HEK293 (cell line): ENCODE data around the gene CDH22.

Experiments
- CTCF ChIA-PET: fragments of 350-600 bp; formaldehyde crosslinking; extraction: SDS; loops from one replicate; lab custom pipeline; 2021; ENCODE audit warnings: antibody characterized with exemption; lab: Yijun Ruan, JAX
- POLR2A ChIA-PET: fragments of 300-600 bp; formaldehyde crosslinking; extraction: SDS; loops from one replicate; lab custom pipeline; 2020; ENCODE audit warnings: antibody characterized with exemption, inconsistent platforms; lab: Yijun Ruan, JAX
- H3K27ac ChIP-seq: fragments of 200-500 bp; sonication (Bioruptor generic); 2 replicates; pipeline ENCODE4 v1.5.1; 2014; ENCODE audit warnings: low read depth, low read length, control low read depth, inconsistent platforms; ENCODE audit errors: extremely low read depth
- H3K36me3 ChIP-seq, 2 experiments: fragments of 200-500 bp in 1 of 2; sonication (Bioruptor generic) in 1 of 2; 1 replicate in 1 of 2; 2 replicates in 1 of 2; pipeline ENCODE4 v1.5.1; 2014 to 2017; ENCODE audit warnings: inconsistent platforms in 2 of 2, low read length in 2 of 2; ENCODE audit not compliant: control insufficient read depth in 2 of 2, insufficient read depth in 1 of 2
- H3K4me1 ChIP-seq: fragments of 200-500 bp; sonication (Bioruptor generic); 2 replicates; pipeline ENCODE4 v1.5.1; 2014; ENCODE audit warnings: mild to moderate bottlenecking, low read length, inconsistent platforms; ENCODE audit not compliant: control insufficient read depth, insufficient read depth
- H3K4me3 ChIP-seq: 2 replicates; pipeline ENCODE4 v1.5.1; 2011; ENCODE audit warnings: low read depth, mild to moderate bottlenecking, control low read depth, low read length, moderate library complexity
- H3K9me3 ChIP-seq: fragments of 200-500 bp; sonication (Bioruptor generic); 2 replicates; pipeline ENCODE4 v1.5.1; 2014; ENCODE audit warnings: low read depth, low read length, inconsistent platforms; ENCODE audit not compliant: control insufficient read depth, insufficient read depth
- FEZF1 ChIP-seq: fragments of 450-650 bp; formaldehyde crosslinking; IDR thresholded peaks from 2 replicates; pipeline ENCODE4 v1.5.1; 2016; ENCODE audit warnings: missing biosample characterization, missing genetic modification characterization
- GFI1B ChIP-seq: fragments of 450-650 bp; formaldehyde crosslinking; IDR thresholded peaks from 2 replicates; pipeline ENCODE4 v1.5.1; 2016; ENCODE audit warnings: missing biosample characterization, missing genetic modification characterization
- GLI4 ChIP-seq: fragments of 450-650 bp; formaldehyde crosslinking; IDR thresholded peaks from 2 replicates; pipeline ENCODE4 v1.5.1; 2016; ENCODE audit warnings: missing biosample characterization, missing genetic modification characterization
- MYNN ChIP-seq: fragments of 450-650 bp; formaldehyde crosslinking; IDR thresholded peaks from 2 replicates; pipeline ENCODE4 v1.5.1; 2016; ENCODE audit warnings: missing biosample characterization, missing genetic modification characterization, borderline replicate concordance
- PRDM1 ChIP-seq: fragments of 450-650 bp; formaldehyde crosslinking; IDR thresholded peaks from 2 replicates; pipeline ENCODE4; 2016; ENCODE audit warnings: missing biosample characterization, missing genetic modification characterization
- SP2 ChIP-seq: fragments of 450-650 bp; formaldehyde crosslinking; IDR thresholded peaks from 2 replicates; pipeline ENCODE4 v1.5.1; 2016; ENCODE audit warnings: missing biosample characterization, missing genetic modification characterization
- WT1 ChIP-seq: fragments of 450-650 bp; formaldehyde crosslinking; IDR thresholded peaks from 2 replicates; pipeline ENCODE4 v1.5.1; 2016; ENCODE audit warnings: missing biosample characterization, missing genetic modification characterization
- ZBTB17 ChIP-seq: fragments of 450-650 bp; formaldehyde crosslinking; IDR thresholded peaks from 2 replicates; pipeline ENCODE4 v1.5.1; 2016; ENCODE audit warnings: missing biosample characterization, missing genetic modification characterization
- ZBTB8A ChIP-seq: fragments of 450-650 bp; formaldehyde crosslinking; IDR thresholded peaks from 2 replicates; pipeline ENCODE4 v1.5.1; 2016; ENCODE audit warnings: missing biosample characterization, missing genetic modification characterization
- ZIC2 ChIP-seq: fragments of 450-650 bp; formaldehyde crosslinking; IDR thresholded peaks from 2 replicates; pipeline ENCODE4 v1.5.1; 2016; ENCODE audit warnings: missing biosample characterization, missing genetic modification characterization
- ZNF133 ChIP-seq: fragments of 450-650 bp; formaldehyde crosslinking; IDR thresholded peaks from 2 replicates; pipeline ENCODE4 v1.5.1; 2016; ENCODE audit warnings: missing biosample characterization, missing genetic modification characterization
- ZNF19 ChIP-seq: fragments of 450-650 bp; formaldehyde crosslinking; IDR thresholded peaks from 2 replicates; pipeline ENCODE4; 2016; ENCODE audit warnings: missing biosample characterization, missing genetic modification characterization, low read depth
- ZNF248 ChIP-seq: fragments of 450-650 bp; formaldehyde crosslinking; IDR thresholded peaks from 2 replicates; pipeline ENCODE4 v1.5.1; 2017; ENCODE audit warnings: missing biosample characterization, missing genetic modification characterization
- ZNF266 ChIP-seq: fragments of 450-650 bp; formaldehyde crosslinking; IDR thresholded peaks from 2 replicates; pipeline ENCODE4 v1.5.1; 2016; ENCODE audit warnings: missing biosample characterization, missing genetic modification characterization, low read depth
- ZNF521 ChIP-seq: fragments of 450-650 bp; formaldehyde crosslinking; IDR thresholded peaks from 2 replicates; pipeline ENCODE4 v1.5.1; 2017; ENCODE audit warnings: missing biosample characterization, mild to moderate bottlenecking, missing genetic modification characterization
- ZNF837 ChIP-seq: fragments of 450-650 bp; formaldehyde crosslinking; IDR thresholded peaks from 2 replicates; pipeline ENCODE4 v1.5.1; 2016; ENCODE audit warnings: missing biosample characterization, missing genetic modification characterization
- TF ChIP-seq, protein P1 (sequence below): fragments of 450-650 bp; formaldehyde crosslinking; IDR thresholded peaks from 2 replicates; pipeline ENCODE4 v1.5.1; 2016; ENCODE audit warnings: missing biosample characterization, missing genetic modification characterization
- TF ChIP-seq, protein P2 (sequence below): fragments of 450-650 bp; formaldehyde crosslinking; IDR thresholded peaks from 2 replicates; pipeline ENCODE4 v1.5.1; 2016; ENCODE audit warnings: missing biosample characterization, missing genetic modification characterization
- TF ChIP-seq, protein P3 (sequence below): fragments of 450-650 bp; formaldehyde crosslinking; IDR thresholded peaks from 2 replicates; pipeline ENCODE4 v1.5.1; 2016; ENCODE audit warnings: missing biosample characterization, missing genetic modification characterization

Gene CDH22

DNA sequence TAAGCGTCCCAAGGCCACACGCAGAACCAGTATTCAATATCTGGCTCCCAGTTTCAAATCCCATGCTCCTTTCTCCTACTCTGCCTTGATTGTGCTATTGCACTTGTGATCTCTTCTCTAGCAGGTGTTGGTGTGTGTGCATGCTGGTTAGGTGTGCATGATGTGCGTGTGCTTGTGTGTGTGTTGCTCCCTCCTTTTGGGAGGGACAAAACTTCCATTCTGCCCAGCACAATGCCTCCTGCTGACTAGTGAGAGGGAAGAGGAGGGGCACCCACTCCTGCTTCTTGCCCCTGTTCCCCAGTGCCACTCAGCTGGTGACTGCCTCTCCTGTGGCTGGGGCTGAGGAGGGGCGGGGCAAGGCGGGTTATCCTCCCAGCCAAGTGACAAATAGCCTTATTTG lies 170.5 kb downstream of the CDH22 start (continued):
- TF ChIP-seq ZNF19 (tag by site-specific recombination) (no peak), ZNF837 (tag by site-specific recombination) (no peak), ZNF248 (tag by site-specific recombination) (no peak), SP2 (tag by site-specific recombination) (no peak), ZNF266 (tag by site-specific recombination) (no peak), MYNN (no peak), ZNF521 (tag by site-specific recombination) (no peak), FEZF1 (tag by site-specific recombination) (no peak), ZNF133 (tag by site-specific recombination) (peak; percentile 96), GFI1B (tag by site-specific recombination) (no peak), ZBTB8A (tag by site-specific recombination) (no peak), ZBTB17 (no peak), GLI4 (tag by site-specific recombination) (no peak)
- TF ChIP-seq, protein P1, sequence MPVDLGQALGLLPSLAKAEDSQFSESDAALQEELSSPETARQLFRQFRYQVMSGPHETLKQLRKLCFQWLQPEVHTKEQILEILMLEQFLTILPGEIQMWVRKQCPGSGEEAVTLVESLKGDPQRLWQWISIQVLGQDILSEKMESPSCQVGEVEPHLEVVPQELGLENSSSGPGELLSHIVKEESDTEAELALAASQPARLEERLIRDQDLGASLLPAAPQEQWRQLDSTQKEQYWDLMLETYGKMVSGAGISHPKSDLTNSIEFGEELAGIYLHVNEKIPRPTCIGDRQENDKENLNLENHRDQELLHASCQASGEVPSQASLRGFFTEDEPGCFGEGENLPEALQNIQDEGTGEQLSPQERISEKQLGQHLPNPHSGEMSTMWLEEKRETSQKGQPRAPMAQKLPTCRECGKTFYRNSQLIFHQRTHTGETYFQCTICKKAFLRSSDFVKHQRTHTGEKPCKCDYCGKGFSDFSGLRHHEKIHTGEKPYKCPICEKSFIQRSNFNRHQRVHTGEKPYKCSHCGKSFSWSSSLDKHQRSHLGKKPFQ = no peak

DNA sequence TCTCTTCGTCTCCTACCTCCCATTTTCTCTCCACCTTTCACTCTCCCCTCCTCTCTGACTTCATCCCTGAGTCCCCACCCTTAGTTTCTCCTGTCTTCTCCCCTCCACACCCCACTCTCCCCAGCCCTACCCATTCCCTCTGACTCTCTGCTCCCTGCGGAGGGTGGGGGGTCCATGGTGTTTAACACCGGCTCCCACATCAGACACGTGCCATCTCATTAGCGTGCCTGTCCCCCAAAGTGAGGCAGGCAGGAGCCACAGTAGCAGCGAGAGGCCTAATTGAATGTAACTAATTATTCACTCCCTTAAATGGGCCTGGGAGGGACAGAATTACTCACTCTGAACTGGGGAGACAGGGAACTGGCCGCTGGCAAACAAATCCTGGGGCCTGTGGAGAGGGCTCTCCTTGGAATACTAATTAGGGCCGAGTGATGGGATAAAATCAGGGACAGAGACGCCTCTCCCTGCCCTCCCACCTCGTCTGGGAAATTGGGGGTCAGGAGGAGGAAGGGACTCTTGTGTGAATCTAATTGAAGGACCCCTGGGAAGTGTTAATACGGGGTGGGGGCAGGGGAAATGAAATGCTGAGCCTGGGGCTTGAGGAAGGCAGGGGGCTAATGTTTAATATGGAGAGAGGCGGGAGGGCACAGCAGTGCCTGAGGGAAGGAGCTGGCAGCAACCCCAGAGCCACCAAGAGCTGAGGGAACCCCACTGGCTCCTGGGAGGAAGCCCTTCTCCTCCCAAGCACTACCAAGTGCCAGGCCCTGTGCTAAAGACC lies 172.3 kb downstream of the CDH22 start:
- CTCF ChIA-PET = interaction anchor here (0.6 to 2.1 kb wide), 2 partner anchors 8 to 213 kb away, joined by 3 to 14 read pairs; no protein-coding TSS in a partner anchor
- TF ChIP-seq, protein P2, sequence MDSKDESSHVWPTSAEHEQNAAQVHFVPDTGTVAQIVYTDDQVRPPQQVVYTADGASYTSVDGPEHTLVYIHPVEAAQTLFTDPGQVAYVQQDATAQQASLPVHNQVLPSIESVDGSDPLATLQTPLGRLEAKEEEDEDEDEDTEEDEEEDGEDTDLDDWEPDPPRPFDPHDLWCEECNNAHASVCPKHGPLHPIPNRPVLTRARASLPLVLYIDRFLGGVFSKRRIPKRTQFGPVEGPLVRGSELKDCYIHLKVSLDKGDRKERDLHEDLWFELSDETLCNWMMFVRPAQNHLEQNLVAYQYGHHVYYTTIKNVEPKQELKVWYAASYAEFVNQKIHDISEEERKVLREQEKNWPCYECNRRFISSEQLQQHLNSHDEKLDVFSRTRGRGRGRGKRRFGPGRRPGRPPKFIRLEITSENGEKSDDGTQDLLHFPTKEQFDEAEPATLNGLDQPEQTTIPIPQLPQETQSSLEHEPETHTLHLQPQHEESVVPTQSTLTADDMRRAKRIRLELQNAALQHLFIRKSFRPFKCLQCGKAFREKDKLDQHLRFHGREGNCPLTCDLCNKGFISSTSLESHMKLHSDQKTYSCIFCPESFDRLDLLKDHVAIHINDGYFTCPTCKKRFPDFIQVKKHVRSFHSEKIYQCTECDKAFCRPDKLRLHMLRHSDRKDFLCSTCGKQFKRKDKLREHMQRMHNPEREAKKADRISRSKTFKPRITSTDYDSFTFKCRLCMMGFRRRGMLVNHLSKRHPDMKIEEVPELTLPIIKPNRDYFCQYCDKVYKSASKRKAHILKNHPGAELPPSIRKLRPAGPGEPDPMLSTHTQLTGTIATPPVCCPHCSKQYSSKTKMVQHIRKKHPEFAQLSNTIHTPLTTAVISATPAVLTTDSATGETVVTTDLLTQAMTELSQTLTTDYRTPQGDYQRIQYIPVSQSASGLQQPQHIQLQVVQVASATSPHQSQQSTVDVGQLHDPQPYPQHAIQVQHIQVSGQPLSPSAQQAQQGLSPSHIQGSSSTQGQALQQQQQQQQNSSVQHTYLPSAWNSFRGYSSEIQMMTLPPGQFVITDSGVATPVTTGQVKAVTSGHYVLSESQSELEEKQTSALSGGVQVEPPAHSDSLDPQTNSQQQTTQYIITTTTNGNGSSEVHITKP (tag by site-specific recombination) = no peak
- peak; percentile 56; the same call in 1 of the 2 replicates for TF ChIP-seq PRDM1
- 0 out of 2 replicates have a peak, but pooled peaks have one; percentile 25 for TF ChIP-seq WT1 (tag by site-specific recombination)
- peak; percentile 98 for TF ChIP-seq ZIC2 (tag by site-specific recombination)
- TF ChIP-seq, protein P3, sequence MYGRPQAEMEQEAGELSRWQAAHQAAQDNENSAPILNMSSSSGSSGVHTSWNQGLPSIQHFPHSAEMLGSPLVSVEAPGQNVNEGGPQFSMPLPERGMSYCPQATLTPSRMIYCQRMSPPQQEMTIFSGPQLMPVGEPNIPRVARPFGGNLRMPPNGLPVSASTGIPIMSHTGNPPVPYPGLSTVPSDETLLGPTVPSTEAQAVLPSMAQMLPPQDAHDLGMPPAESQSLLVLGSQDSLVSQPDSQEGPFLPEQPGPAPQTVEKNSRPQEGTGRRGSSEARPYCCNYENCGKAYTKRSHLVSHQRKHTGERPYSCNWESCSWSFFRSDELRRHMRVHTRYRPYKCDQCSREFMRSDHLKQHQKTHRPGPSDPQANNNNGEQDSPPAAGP = peak; percentile 91; the same call in 1 of the 2 replicates
- TF ChIP-seq, all 188 proteins: peak for 4
- no peaks in the 10 kb centered on the region for H3K9me3 ChIP-seq
- no peaks in the 10 kb centered on the region for H3K36me3 ChIP-seq
- POLR2A ChIA-PET = no interaction called here
- H3K27ac ChIP-seq = no peak overlapping the region
- no peak overlapping the region for H3K4me3 ChIP-seq
- no peaks in the 10 kb centered on the region for H3K4me1 ChIP-seq
